Measurements from ENCODE around the gene GABRG2.

GRCh38 chr5:162078805-162079204, 11.2 kb downstream of the GABRG2 start:
- TF ChIP-seq ZNF274 (IDR thresholded peaks at IDR 0.05; ENCODE audit: low read depth, low read length) (no peak), SUZ12 (IDR thresholded peaks at IDR 0.05; ENCODE audit: extremely low read depth, insufficient read depth, insufficient read length) (no peak), YY1 (IDR thresholded peaks at IDR 0.05; ENCODE audit: insufficient read depth, insufficient read length) (no peak)

Measured in NT2/D1 (cell line).